Measurements from ENCODE around the gene IRF7. TPM values are rescaled to one million over a fixed set of nuclear protein-coding genes. Genes with fewer than 3 reads are reported as not detected.

The IRF7 gene
- polyA plus RNA-seq, 1 experiment, result 6.1 TPM

GRCh38 chr11:620935-621814 is 5.4 kb upstream of the IRF7 start:
- peaks cover 6% of the 10 kb centered on the region for H3K36me3 ChIP-seq (ENCODE audit: control insufficient read depth, insufficient read depth, low read length)
- ChIA-PET POLR2A (no interaction called here), CTCF (interaction anchor here (0.6 kb wide), 1 partner anchor 102 kb away, joined by 3 read pairs; no protein-coding TSS in a partner anchor)
- TF ChIP-seq CTCF (IDR thresholded peaks at IDR 0.05; ENCODE audit: insufficient read depth, low read depth, low read length), result no peak
- H3K27me3 ChIP-seq (ENCODE audit: control insufficient read depth, insufficient read depth, low read length), result no peaks in the 10 kb centered on the region
- no peak for DNase-seq (ENCODE audit: low read depth)
- H3K4me3 ChIP-seq (ENCODE audit: low read depth, low read length), result no peak overlapping the region

- ChIA-PET CTCF (no interaction called here), POLR2A (no interaction called here)
- no peak for DNase-seq (ENCODE audit: low read depth)
- TF ChIP-seq CTCF (IDR thresholded peaks at IDR 0.05; ENCODE audit: insufficient read depth, low read depth, low read length), result no peak
- Histone ChIP-seq H3K36me3 (ENCODE audit: control insufficient read depth, insufficient read depth, low read length) (peaks cover 6% of the 10 kb centered on the region), H3K4me3 (ENCODE audit: low read depth, low read length) (no peak overlapping the region), H3K27me3 (ENCODE audit: control insufficient read depth, insufficient read depth, low read length) (no peaks in the 10 kb centered on the region)
Measured at GRCh38 chr11:620201-620600, 4.5 kb upstream of the IRF7 start.

GRCh38 chr11:619628-620050 is 3.9 kb upstream of the IRF7 start:
- ChIA-PET POLR2A (no interaction called here), CTCF (no interaction called here)
- Histone ChIP-seq H3K4me3 (ENCODE audit: low read depth, low read length) (no peak overlapping the region), H3K27me3 (ENCODE audit: control insufficient read depth, insufficient read depth, low read length) (no peaks in the 10 kb centered on the region), H3K36me3 (ENCODE audit: control insufficient read depth, insufficient read depth, low read length) (peaks cover 6% of the 10 kb centered on the region)
- no peak for DNase-seq (ENCODE audit: low read depth)
- no peak for TF ChIP-seq CTCF (IDR thresholded peaks at IDR 0.05; ENCODE audit: insufficient read depth, low read depth, low read length)

- Histone ChIP-seq H3K27me3 (ENCODE audit: control insufficient read depth, insufficient read depth, low read length) (no peaks in the 10 kb centered on the region), H3K36me3 (ENCODE audit: control insufficient read depth, insufficient read depth, low read length) (peaks cover 7% of the 10 kb centered on the region), H3K4me3 (ENCODE audit: low read depth, low read length) (no peak overlapping the region)
- CTCF ChIA-PET, result no interaction called here
- DNase-seq (ENCODE audit: low read depth), result no peak
- POLR2A ChIA-PET, result no interaction called here
- TF ChIP-seq CTCF (IDR thresholded peaks at IDR 0.05; ENCODE audit: insufficient read depth, low read depth, low read length), result no peak
Measured at GRCh38 chr11:618856-619627, 3.3 kb upstream of the IRF7 start.

All from BJ (cell line).